Fibroblast of lung (primary cell): ENCODE measurements around the gene CAMKMT.

ENCODE experiments used
- CTCF ChIP-seq, 2 donors: IDR thresholded peaks in 1 of 2; conservative IDR thresholded peaks in 1 of 2; 1 replicate in 1 of 2; 2 replicates in 1 of 2; pipeline ENCODE4 v1.5.1; 2011 to 2012; ENCODE audit warnings: low read length in 2 of 2, control low read depth in 1 of 2, inconsistent platforms in 1 of 2, low read depth in 1 of 2, mild to moderate bottlenecking in 1 of 2
- EZH2 ChIP-seq: IDR thresholded peaks from 2 replicates; pipeline ENCODE4 v1.5.1; 2012; ENCODE audit warnings: low read length, control low read depth, mild to moderate bottlenecking; ENCODE audit errors: missing control alignments

- TF ChIP-seq CTCF (conservative IDR thresholded peaks at IDR 0.05 in 1 of 2, IDR thresholded peaks at IDR 0.05 in 1 of 2; ENCODE audit: low read depth in 1 of 2, low read length in 2 of 2), result no peak
- TF ChIP-seq EZH2, result no peak
These were observed 203.0 kb downstream of the CAMKMT start for GRCh38 chr2:44564752-44565151.
